HG03521 (cell line): ENCODE results near the gene ATP6V1A.
"Not testable (repeated sequence)": the region's sequence is repeated elsewhere in the genome, so short reads cannot be mapped to it uniquely, and the experiment has no call there.

Experiments
- ATAC-seq: cut with Tn5 transposase; IDR thresholded peaks from one replicate; pipeline ENCODE4 v1.9.1; 2021; ENCODE audit warnings: mild to moderate bottlenecking, moderate library complexity; ENCODE audit not compliant: unreplicated experiment

ATP6V1A gene

GRCh38 chr3:113812854-113813253, 66.0 kb downstream of the ATP6V1A start:
- ATAC-seq: no peak

- ATAC-seq: no peak
Measured at GRCh38 chr3:113819866-113820265, 73.0 kb downstream of the ATP6V1A start.

GRCh38 chr3:113825090-113825489, 78.3 kb downstream of the ATP6V1A start:
- ATAC-seq: peak; percentile 47

- no peak for ATAC-seq
Measured at GRCh38 chr3:113828600-113828999, 81.8 kb downstream of the ATP6V1A start.

- no peak for ATAC-seq
Measured at GRCh38 chr3:113829576-113830354, 82.9 kb downstream of the ATP6V1A start.

- no peak for ATAC-seq
Measured at GRCh38 chr3:113831103-113831355, 84.2 kb downstream of the ATP6V1A start.

GRCh38 chr3:113832477-113833164, 85.8 kb downstream of the ATP6V1A start:
- peak; percentile 41 for ATAC-seq

GRCh38 chr3:113834983-113835382, 88.1 kb downstream of the ATP6V1A start:
- ATAC-seq: no peak

GRCh38 chr3:113838631-113839209, 91.9 kb downstream of the ATP6V1A start, which contains the start of gene GRAMD1C:
TSS of gene GRAMD1C (plus strand) at chr3:113838788. CDS start at chr3:113838910, 122 bp downstream.
- peak; percentile 87 for ATAC-seq

GRCh38 chr3:113839551-113839950, 92.7 kb downstream of the ATP6V1A start:
- no peak for ATAC-seq

- ATAC-seq: no peak
Measured at GRCh38 chr3:113844622-113845222, 97.9 kb downstream of the ATP6V1A start.

- no peak for ATAC-seq
Measured at GRCh38 chr3:113847247-113847646, 100.4 kb downstream of the ATP6V1A start.

GRCh38 chr3:113847664-113848461, 101.0 kb downstream of the ATP6V1A start:
- ATAC-seq: no peak

- not testable (repeated sequence) for ATAC-seq
Measured at GRCh38 chr3:113849071-113849470, 102.2 kb downstream of the ATP6V1A start.

GRCh38 chr3:113849841-113850240, 103.0 kb downstream of the ATP6V1A start:
- ATAC-seq: not testable (repeated sequence)

- ATAC-seq: not testable (repeated sequence)
Measured at GRCh38 chr3:113850391-113850790, 103.6 kb downstream of the ATP6V1A start.

- no peak for ATAC-seq
Measured at GRCh38 chr3:113852506-113852905, 105.7 kb downstream of the ATP6V1A start.
